Thymus (tissue), 14 donors: ENCODE data around the gene EZR. TPM values are rescaled to one million over a fixed set of nuclear protein-coding genes. Genes with fewer than 3 reads are reported as not detected.

Source experiments
- DNase-seq, 9 donors: peaks; one replicate each; pipeline ENCODE4 v3.0.0-alpha.2; 2013; ENCODE audit warnings: low spot score in 9 of 9, low read depth in 6 of 9, missing footprints in 1 of 9
- H3K27ac ChIP-seq, 2 donors: one replicate each; pipeline ENCODE4 v1.5.1; 2013; ENCODE audit warnings: control low read depth in 1 of 2, low read depth in 1 of 2, low read length in 1 of 2, mild to moderate bottlenecking in 1 of 2, moderate library complexity in 1 of 2
- H3K27me3 ChIP-seq, 2 donors: one replicate each; pipeline ENCODE4 v1.5.1; 2013; ENCODE audit warnings: low read length in 1 of 2; ENCODE audit not compliant: control insufficient read depth in 2 of 2, insufficient read depth in 1 of 2
- H3K36me3 ChIP-seq, 2 donors: one replicate each; pipeline ENCODE4 v1.5.1; 2013; ENCODE audit warnings: low read length in 1 of 2, mild to moderate bottlenecking in 1 of 2, moderate library complexity in 1 of 2; ENCODE audit not compliant: control insufficient read depth in 2 of 2, insufficient read depth in 2 of 2
- H3K4me1 ChIP-seq, 2 donors: one replicate each; pipeline ENCODE4 v1.5.1; 2013; ENCODE audit warnings: low read length in 2 of 2; ENCODE audit not compliant: control insufficient read depth in 2 of 2, insufficient read depth in 2 of 2
- H3K4me3 ChIP-seq, 2 donors: one replicate each; pipeline ENCODE4 v1.5.1; 2013; ENCODE audit warnings: low read length in 2 of 2, control low read depth in 1 of 2, mild to moderate bottlenecking in 1 of 2
- H3K9me3 ChIP-seq, 2 donors: one replicate each; pipeline ENCODE4 v1.5.1; 2013; ENCODE audit warnings: low read length in 1 of 2, mild to moderate bottlenecking in 1 of 2; ENCODE audit not compliant: control insufficient read depth in 2 of 2, insufficient read depth in 1 of 2
- WGBS: extraction: QIAGEN DNeasy Blood & Tissue Kit; methylation state at CpG from one replicate; pipeline ENCODE4 v1.1.7; 2013; 5-methylcytosine and 5-hydroxymethylcytosine counted together
- long read RNA-seq, 10 donors: transcript quantifications; one replicate each; lab custom pipeline, GENCODE V29; 2026
- polyA plus RNA-seq: library from polyadenylated mRNA; stranded (reverse); fragments of 200-250 nt; gene quantifications from one replicate; pipeline ENCODE4 v1.2.3, GENCODE V29; 2013
- total RNA-seq: library from RNA; stranded (reverse); fragments of 120-200 nt; gene quantifications from one replicate; pipeline ENCODE4 v1.2.4, GENCODE V29; 2013
- donor health status: healthy.

Gene EZR
- total RNA-seq = 132 TPM
- polyA plus RNA-seq = 165 TPM
- long read RNA-seq, donor 1, partial matches to known transcripts = 0 of 2 reads
- long read RNA-seq, donor 1, other reads (novel, unspliced or antisense) = 0 of 2 reads
- long read RNA-seq, donor 2 = 0 reads
- long read RNA-seq, donor 3, transcript EZR-201 (13 exons, 3,068 nt) = minor isoform, 9 of 127 reads
- long read RNA-seq, donor 3, transcript EZR-202 (14 exons, 3,096 nt) = major isoform, 37 of 127 reads
- long read RNA-seq, donor 3, partial matches to known transcripts = 76 of 127 reads
- long read RNA-seq, donor 3, other reads (novel, unspliced or antisense) = 5 of 127 reads
- long read RNA-seq, donor 4, transcript EZR-202 (14 exons, 3,096 nt) = major isoform, 21 of 56 reads
- long read RNA-seq, donor 4, partial matches to known transcripts = 32 of 56 reads
- long read RNA-seq, donor 4, other reads (novel, unspliced or antisense) = 0 of 56 reads
- long read RNA-seq, donor 5, transcript EZR-201 (13 exons, 3,068 nt) = minor isoform, 8 of 173 reads
- long read RNA-seq, donor 5, transcript EZR-202 (14 exons, 3,096 nt) = major isoform, 24 of 173 reads
- long read RNA-seq, donor 5, partial matches to known transcripts = 128 of 173 reads
- long read RNA-seq, donor 5, other reads (novel, unspliced or antisense) = 13 of 173 reads
- long read RNA-seq, donor 6, transcript EZR-201 (13 exons, 3,068 nt) = minor isoform, 9 of 47 reads
- long read RNA-seq, donor 6, transcript EZR-202 (14 exons, 3,096 nt) = major isoform, 26 of 47 reads
- long read RNA-seq, donor 6, partial matches to known transcripts = 7 of 47 reads
- long read RNA-seq, donor 6, other reads (novel, unspliced or antisense) = 5 of 47 reads
- long read RNA-seq, donor 7, transcript EZR-202 (14 exons, 3,096 nt) = major isoform, 13 of 146 reads
- long read RNA-seq, donor 7, partial matches to known transcripts = 132 of 146 reads
- long read RNA-seq, donor 7, other reads (novel, unspliced or antisense) = 0 of 146 reads
- long read RNA-seq, donor 8, transcript EZR-202 (14 exons, 3,096 nt) = major isoform, 6 of 26 reads
- long read RNA-seq, donor 8, partial matches to known transcripts = 20 of 26 reads
- long read RNA-seq, donor 8, other reads (novel, unspliced or antisense) = 0 of 26 reads
- long read RNA-seq, donor 9, transcript EZR-202 (14 exons, 3,096 nt) = major isoform, 16 of 52 reads
- long read RNA-seq, donor 9, partial matches to known transcripts = 26 of 52 reads
- long read RNA-seq, donor 9, other reads (novel, unspliced or antisense) = 7 of 52 reads
- long read RNA-seq, donor 10, transcript EZR-202 (14 exons, 3,096 nt) = major isoform, 17 of 134 reads
- long read RNA-seq, donor 10, transcript EZR-201 (13 exons, 3,068 nt) = minor isoform, 6 of 134 reads
- long read RNA-seq, donor 10, partial matches to known transcripts = 106 of 134 reads
- long read RNA-seq, donor 10, other reads (novel, unspliced or antisense) = 5 of 134 reads

- H3K9me3 ChIP-seq = peaks cover 0 to 7% of the 10 kb centered on the region in 2 donors
- WGBS = 10% methylated on average over 67 of the region's 67 CpGs
- no peaks in the 10 kb centered on the region for H3K27me3 ChIP-seq
- DNase-seq = peak; percentile 65 to 94 (median 84)
- peak within 1 kb of the TSS; percentile 81 to 93 for H3K4me3 ChIP-seq
- H3K27ac ChIP-seq = peak within 1 kb of the TSS; percentile 98
- H3K36me3 ChIP-seq = peaks cover 0 to 15% of the 10 kb centered on the region in 2 donors
- H3K4me1 ChIP-seq = peaks cover 20 to 34% of the 10 kb centered on the region in 2 donors
Measured at GRCh38 chr6:158819213-158819976, at the start of gene EZR. TSS of gene EZR (minus strand) at chr6:158819368. CDS start at chr6:158818093, 1,275 bp downstream.

GRCh38 chr6:158868122-158868480, 48.9 kb upstream of the EZR start:
- H3K4me1 ChIP-seq = peaks cover 17 to 27% of the 10 kb centered on the region in 2 donors
- no peaks in the 10 kb centered on the region for H3K27me3 ChIP-seq
- no peak for DNase-seq
- no peaks in the 10 kb centered on the region for H3K9me3 ChIP-seq
- no peaks in the 10 kb centered on the region for H3K36me3 ChIP-seq
- H3K4me3 ChIP-seq = no peak overlapping the region
- no peak overlapping the region for H3K27ac ChIP-seq
- 98% methylated on average over 6 of the region's 6 CpGs for WGBS

GRCh38 chr6:158867381-158868121, 48.4 kb upstream of the EZR start:
- WGBS = 93% methylated on average over 10 of the region's 10 CpGs
- Histone ChIP-seq H3K36me3 (no peaks in the 10 kb centered on the region), H3K4me1 (peaks cover 17 to 27% of the 10 kb centered on the region in 2 donors), H3K27ac (peak overlapping the region; percentile 8 to 38), H3K27me3 (no peaks in the 10 kb centered on the region), H3K9me3 (no peaks in the 10 kb centered on the region), H3K4me3 (no peak overlapping the region)
- DNase-seq = no peak

- Histone ChIP-seq H3K9me3 (no peaks in the 10 kb centered on the region), H3K4me3 (no peak overlapping the region), H3K27ac (no peak overlapping the region), H3K36me3 (no peaks in the 10 kb centered on the region), H3K4me1 (peaks cover 17 to 27% of the 10 kb centered on the region in 2 donors), H3K27me3 (no peaks in the 10 kb centered on the region)
- 55% methylated on average over 2 of the region's 2 CpGs for WGBS
- no peak for DNase-seq
Measured at GRCh38 chr6:158865769-158866168, 46.6 kb upstream of the EZR start.

GRCh38 chr6:158863646-158864045, 44.5 kb upstream of the EZR start:
- H3K27me3 ChIP-seq = no peaks in the 10 kb centered on the region
- no peak overlapping the region for H3K27ac ChIP-seq
- WGBS = 98% methylated on average over 4 of the region's 4 CpGs
- DNase-seq = no peak
- no peaks in the 10 kb centered on the region for H3K9me3 ChIP-seq
- H3K36me3 ChIP-seq = no peaks in the 10 kb centered on the region
- H3K4me3 ChIP-seq = no peak overlapping the region
- H3K4me1 ChIP-seq = peaks cover 4 to 13% of the 10 kb centered on the region in 2 donors

GRCh38 chr6:158861686-158862381, 42.7 kb upstream of the EZR start:
- H3K9me3 ChIP-seq = no peaks in the 10 kb centered on the region
- DNase-seq = no peak
- WGBS = 97% methylated on average over 4 of the region's 4 CpGs

GRCh38 chr6:158860279-158860865, 41.2 kb upstream of the EZR start:
- Histone ChIP-seq H3K4me3 (no peak overlapping the region), H3K4me1 (no peaks in the 10 kb centered on the region), H3K27ac (no peak overlapping the region), H3K36me3 (no peaks in the 10 kb centered on the region), H3K27me3 (no peaks in the 10 kb centered on the region), H3K9me3 (no peaks in the 10 kb centered on the region)
- DNase-seq = no peak
- WGBS = 98% methylated on average over 6 of the region's 6 CpGs

More at GRCh38 chr6:158861686-158862381, 42.7 kb upstream of the EZR start:
- no peaks in the 10 kb centered on the region for H3K36me3 ChIP-seq
- no peak overlapping the region for H3K27ac ChIP-seq
- no peaks in the 10 kb centered on the region for H3K27me3 ChIP-seq
- no peak overlapping the region for H3K4me3 ChIP-seq
- H3K4me1 ChIP-seq = no peaks in the 10 kb centered on the region
